Esophagus muscularis mucosa (tissue), 4 donors: ENCODE results near the gene PPP1R3D. TPM values are rescaled to one million over a fixed set of nuclear protein-coding genes. Genes with fewer than 3 reads are reported as not detected.

Experiments
- DNase-seq: peaks from one replicate; pipeline ENCODE4 v3.0.0-alpha.2; 2017; ENCODE audit errors: extremely low spot score
- H3K27ac ChIP-seq, 4 donors: fragments of 200-600 bp; sonication (generic); replicated peaks in 1 of 4; 1 replicate in 3 of 4; 2 replicates in 1 of 4; pipeline ENCODE4 v1.5.1; 2016 to 2019; ENCODE audit warnings: mild to moderate bottlenecking in 1 of 4
- H3K27me3 ChIP-seq, 4 donors: fragments of 200-600 bp; sonication (generic); one replicate each; pipeline versions ENCODE4 v1.5.1 to v1.6.0; 2016 to 2019
- H3K36me3 ChIP-seq, 4 donors: fragments of 200-600 bp; sonication (generic); one replicate each; pipeline ENCODE4 v1.5.1; 2016 to 2019
- H3K4me1 ChIP-seq, 4 donors: fragments of 200-600 bp; sonication (generic); one replicate each; pipeline ENCODE4 v1.5.1; 2016 to 2019
- H3K4me3 ChIP-seq, 4 donors: fragments of 200-600 bp; sonication (generic); 1 replicate in 2 of 4; 2 replicates in 2 of 4; pipeline ENCODE4 v1.5.1; 2016 to 2019; ENCODE audit warnings: mild to moderate bottlenecking in 4 of 4, moderate library complexity in 1 of 4
- H3K9me3 ChIP-seq, 4 donors: fragments of 200-600 bp; sonication (generic); 1 replicate in 3 of 4; 2 replicates in 1 of 4; pipeline ENCODE4 v1.5.1; 2016 to 2019
- CTCF ChIP-seq, 3 experiments: fragments of 200-600 bp in 2 of 3; fragments of 450-650 bp in 1 of 3; sonication (generic) in 2 of 3; IDR thresholded peaks; one replicate each; pipeline ENCODE4 v1.5.1; 2017 to 2019; ENCODE audit warnings: antibody characterized with exemption in 3 of 3, mild to moderate bottlenecking in 2 of 3, moderate library complexity in 1 of 3
- EP300 ChIP-seq: sonication (generic); formaldehyde crosslinking; IDR thresholded peaks from one replicate; pipeline ENCODE4 v1.6.1; 2017; ENCODE audit warnings: antibody characterized with exemption
- POLR2A ChIP-seq: fragments of 450-650 bp; IDR thresholded peaks from one replicate; pipeline ENCODE4 v1.6.1; 2017; ENCODE audit warnings: antibody characterized with exemption, moderate library complexity, mild to moderate bottlenecking, low read depth
- POLR2AphosphoS5 ChIP-seq, 2 donors: sonication (generic); formaldehyde crosslinking; IDR thresholded peaks; one replicate each; pipeline ENCODE4 v1.6.1; 2017; ENCODE audit warnings: antibody characterized with exemption in 2 of 2
- WGBS: methylation state at CpG from one replicate; pipeline ENCODE4 v1.1.5; 2018; 5-methylcytosine and 5-hydroxymethylcytosine counted together
- intact Hi-C: fragments of 100-400 bp; cut with DNase I; formaldehyde crosslinking; loops from one replicate; pipeline ENCODE4 v1.15.1; 2023
- total RNA-seq, 4 donors: library from RNA; depleted of rRNA; stranded (reverse); fragments of >200 nt; gene quantifications; one replicate each; pipeline versions ENCODE4 v1.1.0 to v1.2.1, GENCODE V29; 2016

The PPP1R3D gene
- total RNA-seq, 4 donors from 2014 or later: 7.9 to 18.1 (median 11.4) TPM

- Histone ChIP-seq H3K27ac (peak overlapping the region in 1 of 4 donors; percentile 81), H3K27me3 (no peaks in the 10 kb centered on the region), H3K9me3 (no peaks in the 10 kb centered on the region), H3K36me3 (peaks cover 0 to 4% (median 0%) of the 10 kb centered on the region in 4 donors), H3K4me3 (peak overlapping the region; percentile 64 to 89 (median 78)), H3K4me1 (peaks cover 18 to 36% (median 26%) of the 10 kb centered on the region in 4 donors)
- WGBS: 84% methylated on average over 53 of the region's 72 CpGs
- no peak for DNase-seq
- intact Hi-C loops: no loop called here
- TF ChIP-seq POLR2A (no peak), CTCF (IDR thresholded peaks at IDR 0.05) (no peak), POLR2AphosphoS5 (IDR thresholded peaks at IDR 0.05) (no peak), EP300 (no peak)
These were observed 7.3 kb downstream of the PPP1R3D start for GRCh38 chr20:59932616-59933295.

GRCh38 chr20:59931511-59932312 is 8.4 kb downstream of the PPP1R3D start:
- no peak for TF ChIP-seq POLR2A
- TF ChIP-seq EP300: no peak
- TF ChIP-seq POLR2AphosphoS5 (IDR thresholded peaks at IDR 0.05): no peak
- TF ChIP-seq CTCF (IDR thresholded peaks at IDR 0.05): no peak
- no peak for DNase-seq
- H3K9me3 ChIP-seq: no peaks in the 10 kb centered on the region
- no peak overlapping the region for H3K27ac ChIP-seq
- intact Hi-C loops: no loop called here
- no peak overlapping the region for H3K4me3 ChIP-seq
- H3K27me3 ChIP-seq: no peaks in the 10 kb centered on the region
- H3K4me1 ChIP-seq: peaks cover 11 to 26% (median 16%) of the 10 kb centered on the region in 4 donors
- 93% methylated on average over 9 of the region's 9 CpGs for WGBS
- peaks cover 0 to 4% (median 0%) of the 10 kb centered on the region in 4 donors for H3K36me3 ChIP-seq

DNA sequence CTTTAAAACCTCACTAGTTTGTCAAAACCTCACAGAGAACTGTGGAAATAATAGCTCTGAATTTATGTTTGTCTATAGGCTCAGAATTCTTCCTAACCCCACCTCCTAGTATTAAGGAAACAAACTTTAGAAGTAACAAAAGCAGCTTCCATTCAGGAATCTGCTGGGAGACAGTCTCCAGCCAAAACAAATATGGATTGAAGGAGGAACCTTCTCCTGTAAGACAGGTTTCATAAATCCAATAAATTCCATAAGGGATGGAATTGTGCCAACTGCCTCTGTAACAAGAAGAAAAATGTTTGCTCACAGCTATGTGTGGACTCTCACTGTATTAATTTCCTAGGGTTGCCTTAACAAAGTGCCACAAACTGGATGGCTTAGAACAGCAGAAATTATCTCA is 14.2 kb downstream of the PPP1R3D start:
- H3K9me3 ChIP-seq: no peaks in the 10 kb centered on the region

DNA sequence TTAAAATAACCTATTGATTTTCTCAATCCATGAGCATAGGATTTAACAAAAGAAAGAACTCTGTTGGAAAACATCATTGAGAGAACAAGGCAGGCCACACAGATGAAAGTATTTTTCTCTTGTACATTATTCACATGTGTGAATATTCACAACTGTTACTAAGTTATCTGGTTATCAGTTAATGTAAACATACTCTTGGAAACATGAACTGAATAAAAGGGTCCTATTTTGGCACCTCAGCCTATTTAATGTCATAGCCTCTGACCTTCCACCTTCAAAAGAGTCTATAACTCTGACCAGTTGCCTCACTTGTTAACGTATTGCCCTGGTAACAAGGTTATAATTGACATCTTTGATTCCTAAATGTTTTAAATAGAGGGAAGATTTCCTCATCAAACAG is 14.7 kb downstream of the PPP1R3D start:
- no peaks in the 10 kb centered on the region for H3K4me1 ChIP-seq
- no peak for DNase-seq
- H3K36me3 ChIP-seq: no peaks in the 10 kb centered on the region
- H3K27me3 ChIP-seq: no peaks in the 10 kb centered on the region
- intact Hi-C loops: no loop called here
- 96% methylated on average over 1 of the region's 1 CpG for WGBS
- H3K27ac ChIP-seq: no peak overlapping the region
- no peaks in the 10 kb centered on the region for H3K9me3 ChIP-seq
- TF ChIP-seq EP300 (no peak), POLR2AphosphoS5 (IDR thresholded peaks at IDR 0.05) (no peak), POLR2A (no peak), CTCF (IDR thresholded peaks at IDR 0.05) (no peak)
- no peak overlapping the region for H3K4me3 ChIP-seq

More for the DNA sequence above, 14.2 kb downstream of the PPP1R3D start:
- no peaks in the 10 kb centered on the region for H3K4me1 ChIP-seq
- DNase-seq: no peak
- no peaks in the 10 kb centered on the region for H3K36me3 ChIP-seq
- no peak overlapping the region for H3K27ac ChIP-seq
- TF ChIP-seq CTCF (IDR thresholded peaks at IDR 0.05) (no peak), POLR2A (no peak), POLR2AphosphoS5 (IDR thresholded peaks at IDR 0.05) (no peak), EP300 (no peak)
- intact Hi-C loops: no loop called here
- no peak overlapping the region for H3K4me3 ChIP-seq
- no peaks in the 10 kb centered on the region for H3K27me3 ChIP-seq
